Left ventricle myocardium inferior (tissue), 1 donor: ENCODE data around the gene LDLRAD3. TPM values are rescaled to one million over a fixed set of nuclear protein-coding genes. Genes with fewer than 3 reads are reported as not detected.
A peak's percentile ranks its signal among the peaks of the same experiment; 100 is the strongest.
"Not testable (repeated sequence)": the region's sequence is repeated elsewhere in the genome, so short reads cannot be mapped to it uniquely, and the experiment has no call there.

Experiments
- DNase-seq: peaks from one replicate; pipeline ENCODE4 v3.0.0-alpha.2; 2020
- H3K27ac ChIP-seq: fragments of 200-600 bp; replicated peaks from 2 replicates; pipeline ENCODE4 v1.8.0; 2021
- H3K27me3 ChIP-seq: fragments of 200-600 bp; 2 replicates; pipeline ENCODE4 v1.8.0; 2021; ENCODE audit warnings: low read depth
- H3K36me3 ChIP-seq: fragments of 200-600 bp; 2 replicates; pipeline ENCODE4 v1.8.0; 2021
- H3K4me1 ChIP-seq: fragments of 200-600 bp; 2 replicates; pipeline ENCODE4 v1.8.0; 2021
- H3K4me3 ChIP-seq: fragments of 200-600 bp; 2 replicates; pipeline ENCODE4 v1.8.0; 2021; ENCODE audit warnings: mild to moderate bottlenecking, moderate library complexity
- H3K9me3 ChIP-seq: fragments of 200-600 bp; replicated peaks from 2 replicates; pipeline ENCODE4 v1.8.0; 2021
- intact Hi-C: fragments of 100-400 bp; cut with micrococcal nuclease; formaldehyde crosslinking; loops from one replicate; pipeline ENCODE4 v1.11.0; 2022
- total RNA-seq: library from RNA; stranded (reverse); fragmentation: NEBNext Ultra II Directional; extraction: Animal tissue kit (Norgen Biotek cat#: 25700); gene quantifications from one replicate; pipeline ENCODE4 v1.2.1, GENCODE V29; 2021
- TF ChIP-seq, protein P1 (sequence below): fragments of 200-600 bp; IDR thresholded peaks from 2 replicates; pipeline ENCODE4 v1.8.0; 2021; ENCODE audit warnings: antibody characterized with exemption, mild to moderate bottlenecking, borderline replicate concordance
- donor health status: DM: no; HTN: yes; CAD: no; lungs with severe emphysema.

Gene LDLRAD3
- total RNA-seq, 1 donor from 2014 or later = 1.0 TPM

DNA sequence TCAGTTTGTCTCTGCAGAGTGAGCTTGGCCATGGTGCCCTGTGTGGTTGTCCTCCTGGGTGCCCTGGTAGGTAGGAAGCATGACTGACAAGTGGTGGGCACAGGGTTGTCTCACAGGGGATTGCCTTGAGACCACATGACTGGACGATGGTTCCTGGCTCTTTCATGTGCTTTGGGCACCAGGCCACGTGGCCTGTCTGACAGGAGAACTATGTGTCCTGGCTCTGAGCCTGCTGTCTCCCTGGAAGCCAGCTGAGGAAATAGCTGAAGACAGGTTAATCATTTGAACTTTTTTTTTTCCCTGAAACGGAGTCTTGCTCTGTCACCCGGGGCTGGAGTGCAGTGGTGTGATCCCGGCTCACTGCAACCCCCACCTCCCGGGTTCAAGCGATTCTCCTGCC, 93.2 kb downstream of the LDLRAD3 start:
- intact Hi-C loops = no loop called here
- Histone ChIP-seq H3K4me3 (no peak overlapping the region), H3K9me3 (no peaks in the 10 kb centered on the region), H3K27me3 (peaks cover 5% of the 10 kb centered on the region), H3K36me3 (no peaks in the 10 kb centered on the region), H3K4me1 (peaks cover 10% of the 10 kb centered on the region), H3K27ac (no peak overlapping the region)
- TF ChIP-seq, protein P1, sequence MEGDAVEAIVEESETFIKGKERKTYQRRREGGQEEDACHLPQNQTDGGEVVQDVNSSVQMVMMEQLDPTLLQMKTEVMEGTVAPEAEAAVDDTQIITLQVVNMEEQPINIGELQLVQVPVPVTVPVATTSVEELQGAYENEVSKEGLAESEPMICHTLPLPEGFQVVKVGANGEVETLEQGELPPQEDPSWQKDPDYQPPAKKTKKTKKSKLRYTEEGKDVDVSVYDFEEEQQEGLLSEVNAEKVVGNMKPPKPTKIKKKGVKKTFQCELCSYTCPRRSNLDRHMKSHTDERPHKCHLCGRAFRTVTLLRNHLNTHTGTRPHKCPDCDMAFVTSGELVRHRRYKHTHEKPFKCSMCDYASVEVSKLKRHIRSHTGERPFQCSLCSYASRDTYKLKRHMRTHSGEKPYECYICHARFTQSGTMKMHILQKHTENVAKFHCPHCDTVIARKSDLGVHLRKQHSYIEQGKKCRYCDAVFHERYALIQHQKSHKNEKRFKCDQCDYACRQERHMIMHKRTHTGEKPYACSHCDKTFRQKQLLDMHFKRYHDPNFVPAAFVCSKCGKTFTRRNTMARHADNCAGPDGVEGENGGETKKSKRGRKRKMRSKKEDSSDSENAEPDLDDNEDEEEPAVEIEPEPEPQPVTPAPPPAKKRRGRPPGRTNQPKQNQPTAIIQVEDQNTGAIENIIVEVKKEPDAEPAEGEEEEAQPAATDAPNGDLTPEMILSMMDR = no peak
- peak; percentile 32 for DNase-seq

DNA sequence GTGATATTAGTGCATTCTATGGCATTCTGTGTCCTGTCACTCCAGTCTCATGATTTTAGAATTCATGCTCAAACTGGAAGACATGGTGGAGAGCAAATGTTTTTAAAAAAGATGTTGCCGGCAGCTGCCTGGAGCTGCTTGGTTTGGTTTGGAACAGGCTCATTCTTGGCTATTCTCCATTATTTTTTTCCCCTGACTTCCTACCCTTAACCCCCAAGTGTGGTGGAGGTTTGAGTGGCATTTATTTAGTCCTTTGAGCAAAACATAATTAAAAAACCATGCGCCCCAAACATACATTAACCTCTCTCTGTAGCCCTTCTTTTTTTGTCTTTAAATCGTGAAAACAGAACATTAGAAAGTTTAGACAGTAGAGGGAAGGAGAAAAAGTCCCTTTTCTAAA, 94.7 kb downstream of the LDLRAD3 start:
- DNase-seq = no peak
- H3K9me3 ChIP-seq = no peaks in the 10 kb centered on the region
- no peak overlapping the region for H3K27ac ChIP-seq
- TF ChIP-seq, protein P1 = no peak
- H3K4me1 ChIP-seq = peaks cover 7% of the 10 kb centered on the region
- H3K36me3 ChIP-seq = no peaks in the 10 kb centered on the region
- peaks cover 5% of the 10 kb centered on the region for H3K27me3 ChIP-seq
- no peak overlapping the region for H3K4me3 ChIP-seq
- intact Hi-C loops = no loop called here

DNA sequence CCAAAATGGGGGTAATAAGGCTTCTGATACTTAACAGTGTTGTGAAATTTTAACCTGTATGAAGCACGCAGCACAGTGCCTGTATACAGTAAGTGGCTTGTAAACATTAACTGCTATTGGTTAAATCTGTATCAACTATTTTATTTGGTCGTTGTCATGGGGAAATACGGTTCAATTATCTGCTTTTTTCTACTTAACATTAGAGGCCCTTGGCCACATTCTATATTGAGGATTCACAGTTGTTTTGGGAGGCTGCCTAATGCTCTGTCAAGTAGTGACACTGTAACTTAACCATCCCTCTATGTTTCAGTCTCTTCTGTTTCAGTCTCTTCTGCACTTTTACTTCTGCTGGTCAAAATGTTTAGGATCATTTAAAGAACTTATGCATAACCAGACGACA, 95.6 kb downstream of the LDLRAD3 start:
- Histone ChIP-seq H3K36me3 (no peaks in the 10 kb centered on the region), H3K27me3 (peaks cover 5% of the 10 kb centered on the region), H3K9me3 (no peaks in the 10 kb centered on the region), H3K4me1 (peaks cover 7% of the 10 kb centered on the region), H3K27ac (no peak overlapping the region), H3K4me3 (no peak overlapping the region)
- TF ChIP-seq, protein P1 = no peak
- intact Hi-C loops = no loop called here
- DNase-seq = no peak

DNA sequence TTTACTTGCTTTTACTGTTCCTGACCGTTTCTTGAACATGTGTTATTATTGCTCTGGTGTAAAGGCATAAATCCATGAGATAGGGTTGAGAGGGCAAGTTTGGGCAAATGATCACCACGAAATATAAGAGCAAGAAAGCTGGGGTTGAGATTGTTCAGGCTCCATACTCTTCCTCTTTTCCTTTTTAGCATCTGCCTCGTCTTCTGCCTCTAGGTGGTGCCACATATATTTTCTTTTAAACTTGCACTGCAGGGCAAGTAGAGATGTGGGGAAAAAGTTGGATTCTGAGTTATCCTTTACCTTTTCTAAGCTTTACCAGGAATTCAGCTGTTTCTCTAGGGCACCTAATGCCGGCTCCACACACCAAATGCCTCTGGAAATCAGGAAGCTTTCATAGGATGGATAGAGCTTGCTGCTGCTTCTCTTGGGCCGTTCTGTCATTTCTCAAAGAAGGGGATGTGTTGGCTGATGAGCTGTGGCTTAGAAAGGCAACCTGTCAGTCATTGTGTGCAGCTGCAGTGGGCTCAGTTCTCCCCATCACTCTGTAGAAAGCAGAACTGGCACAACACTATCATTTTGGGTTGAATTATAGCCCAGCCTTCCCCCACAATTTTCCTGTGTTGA, 98.2 kb downstream of the LDLRAD3 start:
- no peaks in the 10 kb centered on the region for H3K9me3 ChIP-seq
- H3K27ac ChIP-seq = no peak overlapping the region
- peaks cover 3% of the 10 kb centered on the region for H3K4me1 ChIP-seq
- no peaks in the 10 kb centered on the region for H3K27me3 ChIP-seq
- intact Hi-C loops = no loop called here
- H3K36me3 ChIP-seq = no peaks in the 10 kb centered on the region
- TF ChIP-seq, protein P1 = peak; percentile 62
- no peak overlapping the region for H3K4me3 ChIP-seq
- DNase-seq = no peak

DNA sequence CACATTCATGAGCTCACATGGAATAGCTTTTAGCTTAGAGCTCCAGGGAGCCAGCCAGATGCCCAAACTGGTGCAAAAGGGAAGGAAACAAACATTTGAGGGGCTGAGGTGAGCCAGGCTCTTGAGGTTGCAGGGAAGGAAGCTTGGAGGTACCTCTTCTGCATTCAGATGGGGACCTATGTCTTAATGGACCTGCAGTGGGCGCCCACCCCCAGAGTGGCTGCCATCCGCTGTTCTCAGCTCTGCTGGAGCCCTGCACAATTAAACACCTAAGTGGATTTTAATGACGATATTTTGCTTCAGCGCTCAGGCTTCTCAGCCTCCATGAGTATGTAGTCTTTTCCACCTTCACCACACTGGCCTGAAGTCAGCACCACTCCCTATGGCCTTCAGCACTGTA, 100.8 kb downstream of the LDLRAD3 start:
- Histone ChIP-seq H3K4me3 (no peak overlapping the region), H3K36me3 (no peaks in the 10 kb centered on the region), H3K9me3 (no peaks in the 10 kb centered on the region), H3K4me1 (no peaks in the 10 kb centered on the region), H3K27ac (no peak overlapping the region), H3K27me3 (peaks cover 7% of the 10 kb centered on the region)
- intact Hi-C loops = no loop called here
- no peak for DNase-seq
- TF ChIP-seq, protein P1 = no peak

DNA sequence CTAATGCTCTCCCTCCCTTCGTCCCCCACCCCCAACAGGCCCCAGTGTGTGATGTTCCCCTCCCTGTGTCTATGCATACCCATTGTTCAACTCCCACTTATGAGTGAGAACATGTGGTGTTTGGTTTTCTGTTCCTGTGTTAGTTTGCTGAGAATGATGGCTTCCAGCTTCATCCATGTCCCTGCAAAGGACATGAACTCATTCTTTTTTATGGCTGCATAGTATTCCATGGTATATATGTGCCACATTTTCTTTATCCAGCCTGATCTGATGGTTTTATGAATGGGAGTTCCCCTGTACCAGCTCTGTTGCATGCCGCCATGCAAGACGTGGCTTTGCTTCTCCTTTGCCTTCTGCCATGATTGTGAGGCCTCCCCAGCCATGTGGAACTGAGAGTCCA, 102.1 kb downstream of the LDLRAD3 start:
- H3K4me3 ChIP-seq, H3K9me3 ChIP-seq, H3K27ac ChIP-seq, intact Hi-C loops, H3K27me3 ChIP-seq, H3K4me1 ChIP-seq, DNase-seq, H3K36me3 ChIP-seq: not testable (repeated sequence)
